NCI-H1092 (cell line): ENCODE data around the gene EHMT2.

ENCODE experiments used
- DNase-seq: peaks from one replicate; lab custom pipeline; 2025; lab: John Stamatoyannopoulos, UW

EHMT2 gene

GRCh38 chr6:31888276-31889258, 8.9 kb downstream of the EHMT2 start:
- no peak for DNase-seq

- DNase-seq: no peak
Measured at GRCh38 chr6:31887173-31888007, 10.1 kb downstream of the EHMT2 start.

- no peak for DNase-seq
Measured at GRCh38 chr6:31886541-31886991, 10.9 kb downstream of the EHMT2 start.

GRCh38 chr6:31884528-31885035, 12.9 kb downstream of the EHMT2 start:
- DNase-seq: no peak

GRCh38 chr6:31883676-31884075, 13.8 kb downstream of the EHMT2 start:
- no peak for DNase-seq

- DNase-seq: no peak
Measured at GRCh38 chr6:31882344-31882743, 15.2 kb downstream of the EHMT2 start.

GRCh38 chr6:31881136-31881859, 16.2 kb downstream of the EHMT2 start:
- DNase-seq: no peak

GRCh38 chr6:31880616-31881015, 16.9 kb downstream of the EHMT2 start:
- no peak for DNase-seq

GRCh38 chr6:31879901-31880300, 17.6 kb downstream of the EHMT2 start:
- no peak for DNase-seq

- DNase-seq: no peak
Measured at GRCh38 chr6:31879143-31879542, 18.4 kb downstream of the EHMT2 start.

- DNase-seq: no peak
Measured at GRCh38 chr6:31878726-31879125, 18.8 kb downstream of the EHMT2 start, which contains the start of gene SLC44A4. Gene SLC44A4 (minus strand): TSS chr6:31878997. CDS start chr6:31878980, 17 bp downstream.

- DNase-seq: no peak
Measured at GRCh38 chr6:31878222-31878621, 19.3 kb downstream of the EHMT2 start.

GRCh38 chr6:31877651-31878161, 19.8 kb downstream of the EHMT2 start:
- DNase-seq: no peak

GRCh38 chr6:31877125-31877650, 20.3 kb downstream of the EHMT2 start:
- no peak for DNase-seq

GRCh38 chr6:31876357-31876756, 21.1 kb downstream of the EHMT2 start:
- no peak for DNase-seq

- no peak for DNase-seq
Measured at GRCh38 chr6:31875877-31876276, 21.6 kb downstream of the EHMT2 start.

GRCh38 chr6:31874836-31875572, 22.5 kb downstream of the EHMT2 start:
- no peak for DNase-seq

GRCh38 chr6:31874084-31874670, 23.3 kb downstream of the EHMT2 start:
- DNase-seq: no peak

- DNase-seq: no peak
Measured at GRCh38 chr6:31871046-31871659, 26.3 kb downstream of the EHMT2 start.
